Measurements from ENCODE around the gene NDUFAF7.
A peak's percentile ranks its signal among the peaks of the same experiment; 100 is the strongest.
"Not testable (repeated sequence)": the region's sequence is repeated elsewhere in the genome, so short reads cannot be mapped to it uniquely, and the experiment has no call there.

NDUFAF7 gene

GRCh38 chr2:37231241-37232130 lies at the start of gene NDUFAF7, which contains the start of gene CEBPZ:
Gene NDUFAF7, plus strand, starts transcription at chr2:37231658. Its CDS starts 48 bp downstream, at chr2:37231706.
Gene CEBPZ, minus strand, starts transcription at chr2:37231596. Its CDS starts 29 bp downstream, at chr2:37231567.
- peak; percentile 27 to 81 for DNase-seq

GRCh38 chr2:37181726-37182684 lies 49.5 kb upstream of the NDUFAF7 start:
- no peak for DNase-seq

GRCh38 chr2:37188570-37188969 lies 42.9 kb upstream of the NDUFAF7 start, which contains the start of gene SULT6B1:
Gene SULT6B1, minus strand, starts transcription at chr2:37188670. Its CDS starts 30 bp downstream, at chr2:37188640.
- DNase-seq, result no peak

GRCh38 chr2:37189452-37190153 lies 41.9 kb upstream of the NDUFAF7 start:
- no peak for DNase-seq

GRCh38 chr2:37190290-37190689 lies 41.2 kb upstream of the NDUFAF7 start:
- DNase-seq, result no peak

GRCh38 chr2:37191253-37191652 lies 40.2 kb upstream of the NDUFAF7 start:
- no peak for DNase-seq

GRCh38 chr2:37191747-37192146 lies 39.7 kb upstream of the NDUFAF7 start:
- no peak for DNase-seq

- DNase-seq, result no peak
Measured at GRCh38 chr2:37192551-37192950, 38.9 kb upstream of the NDUFAF7 start.

- not testable (repeated sequence) for DNase-seq
Measured at GRCh38 chr2:37195862-37196319, 35.6 kb upstream of the NDUFAF7 start.

- peak in 1 of 2 experiments; percentile 66 for DNase-seq
Measured at GRCh38 chr2:37196320-37197195, 34.9 kb upstream of the NDUFAF7 start, which contains the start of gene CEBPZOS. Gene CEBPZOS, plus strand, starts transcription at chr2:37196496. Its CDS starts 3,209 bp downstream, at chr2:37199705.

GRCh38 chr2:37198681-37199065 lies 32.8 kb upstream of the NDUFAF7 start:
- DNase-seq, result no peak

GRCh38 chr2:37201208-37201607 lies 30.2 kb upstream of the NDUFAF7 start:
- no peak for DNase-seq

- no peak for DNase-seq
Measured at GRCh38 chr2:37201766-37202165, 29.7 kb upstream of the NDUFAF7 start.

GRCh38 chr2:37203708-37204107 lies 27.8 kb upstream of the NDUFAF7 start:
- DNase-seq, result no peak

- not testable (repeated sequence) for DNase-seq
Measured at GRCh38 chr2:37205071-37205661, 26.3 kb upstream of the NDUFAF7 start.

- no peak for DNase-seq
Measured at GRCh38 chr2:37205689-37206341, 25.6 kb upstream of the NDUFAF7 start.

GRCh38 chr2:37206760-37207159 lies 24.7 kb upstream of the NDUFAF7 start:
- DNase-seq, result not testable (repeated sequence)

GRCh38 chr2:37211212-37211611 lies 20.2 kb upstream of the NDUFAF7 start:
- DNase-seq, result no peak

GRCh38 chr2:37211939-37212338 lies 19.5 kb upstream of the NDUFAF7 start:
- DNase-seq, result no peak

GRCh38 chr2:37215250-37215649 lies 16.2 kb upstream of the NDUFAF7 start:
- DNase-seq, result no peak

Data from cerebellar nuclear complex (tissue), 1 donor.